H9 (cell line): ENCODE measurements around the gene BCL2L1. TPM values are rescaled to one million over a fixed set of nuclear protein-coding genes. Genes with fewer than 3 reads are reported as not detected.

ENCODE experiments used
- DNase-seq: peaks from one replicate; pipeline ENCODE4 v3.0.0-alpha.2; 2017
- H2AFZ ChIP-seq: one replicate; pipeline ENCODE4 v1.6.1; 2013; ENCODE audit warnings: mild to moderate bottlenecking, low read length, control low read depth, moderate library complexity
- H2AK5ac ChIP-seq: 2 replicates; pipeline ENCODE4 v1.6.1; 2013; ENCODE audit warnings: low read length, control low read depth, mixed read lengths; ENCODE audit not compliant: insufficient read length
- H2BK120ac ChIP-seq: one replicate; pipeline ENCODE4 v1.6.1; 2013; ENCODE audit warnings: low read depth, mild to moderate bottlenecking, low read length, control low read depth, inconsistent platforms; ENCODE audit not compliant: poor library complexity, severe bottlenecking
- H2BK12ac ChIP-seq: 2 replicates; pipeline ENCODE4 v1.6.1; 2013; ENCODE audit warnings: low read length, control low read depth, mixed read lengths, low read depth; ENCODE audit not compliant: insufficient read length
- H2BK15ac ChIP-seq: 2 replicates; pipeline ENCODE4 v1.6.1; 2013; ENCODE audit warnings: low read depth, low read length, control low read depth
- H2BK20ac ChIP-seq: one replicate; pipeline ENCODE4 v1.6.1; 2013; ENCODE audit warnings: low read depth, mild to moderate bottlenecking, low read length, control low read depth, inconsistent platforms; ENCODE audit not compliant: poor library complexity, severe bottlenecking
- H2BK5ac ChIP-seq: 2 replicates; pipeline ENCODE4 v1.6.1; 2013; ENCODE audit warnings: low read length, control low read depth, mixed read lengths; ENCODE audit not compliant: insufficient read length
- H3K14ac ChIP-seq: 2 replicates; pipeline ENCODE4 v1.6.1; 2013; ENCODE audit warnings: low read length, control low read depth; ENCODE audit not compliant: insufficient read depth
- H3K18ac ChIP-seq: 2 replicates; pipeline ENCODE4 v1.6.1; 2013; ENCODE audit warnings: low read depth, mild to moderate bottlenecking, mixed read lengths, low read length, control low read depth; ENCODE audit not compliant: insufficient read length
- H3K23ac ChIP-seq: 2 replicates; pipeline ENCODE4 v1.6.1; 2013; ENCODE audit warnings: low read length, control low read depth, mixed read lengths, low read depth; ENCODE audit not compliant: insufficient read length
- H3K23me2 ChIP-seq: 2 replicates; pipeline ENCODE4 v1.6.1; 2013; ENCODE audit warnings: low read depth, mild to moderate bottlenecking, mixed read lengths, low read length, control low read depth; ENCODE audit not compliant: insufficient read length, poor library complexity, severe bottlenecking
- H3K27ac ChIP-seq: 2 replicates; pipeline ENCODE4 v1.5.1; 2013; ENCODE audit warnings: low read length, control low read depth, mixed read lengths, low read depth; ENCODE audit not compliant: insufficient read length
- H3K27me3 ChIP-seq: 2 replicates; pipeline ENCODE4 v1.6.1; 2013; ENCODE audit warnings: low read length, control low read depth, inconsistent platforms; ENCODE audit not compliant: insufficient read depth
- H3K4ac ChIP-seq: 2 replicates; pipeline ENCODE4 v1.6.1; 2013; ENCODE audit warnings: low read depth, mild to moderate bottlenecking, control low read depth, inconsistent platforms, low read length, moderate library complexity
- H3K4me1 ChIP-seq: 2 replicates; pipeline ENCODE4 v1.6.1; 2013; ENCODE audit warnings: low read length, control low read depth, inconsistent platforms; ENCODE audit not compliant: insufficient read depth
- H3K4me2 ChIP-seq: 2 replicates; pipeline ENCODE4 v1.6.1; 2013; ENCODE audit warnings: low read length, control low read depth, mixed read lengths; ENCODE audit not compliant: insufficient read length, insufficient read depth
- H3K56ac ChIP-seq: 2 replicates; pipeline ENCODE4 v1.6.1; 2013; ENCODE audit warnings: low read depth, mild to moderate bottlenecking, mixed read lengths, low read length, control low read depth; ENCODE audit not compliant: insufficient read length
- H3K79me1 ChIP-seq: 2 replicates; pipeline ENCODE4 v1.6.1; 2013; ENCODE audit warnings: low read depth, mild to moderate bottlenecking, moderate library complexity, low read length, control low read depth, inconsistent platforms; ENCODE audit not compliant: insufficient read depth, poor library complexity, severe bottlenecking
- H3K79me2 ChIP-seq: 2 replicates; pipeline ENCODE4 v1.6.1; 2013; ENCODE audit warnings: low read length, control low read depth, inconsistent platforms; ENCODE audit not compliant: insufficient read depth
- H3K9ac ChIP-seq: 2 replicates; pipeline ENCODE4 v1.6.1; 2013; ENCODE audit warnings: low read length, control low read depth, mixed read lengths; ENCODE audit not compliant: insufficient read length; ENCODE audit errors: extremely low read depth
- H3K9me3 ChIP-seq: one replicate; pipeline ENCODE4 v1.6.1; 2013; ENCODE audit warnings: low read depth, low read length, inconsistent platforms; ENCODE audit not compliant: control insufficient read depth
- H3T11ph ChIP-seq: one replicate; pipeline ENCODE4 v1.6.1; 2013; ENCODE audit warnings: mild to moderate bottlenecking, low read length, control low read depth, inconsistent platforms
- H4K20me1 ChIP-seq: one replicate; pipeline ENCODE4 v1.6.1; 2013; ENCODE audit not compliant: control insufficient read depth, insufficient read length, insufficient read depth
- H4K5ac ChIP-seq: 2 replicates; pipeline ENCODE4 v1.6.1; 2013; ENCODE audit warnings: low read depth, mild to moderate bottlenecking, mixed read lengths, low read length, control low read depth; ENCODE audit not compliant: insufficient read length
- H4K8ac ChIP-seq: replicated peaks from 2 replicates; pipeline ENCODE4 v1.6.1; 2013; ENCODE audit warnings: low read length, control low read depth, mixed read lengths, low read depth; ENCODE audit not compliant: insufficient read length
- H4K91ac ChIP-seq: 2 replicates; pipeline ENCODE4 v1.6.1; 2013; ENCODE audit warnings: low read depth, mild to moderate bottlenecking, moderate library complexity, mixed read lengths, low read length, control low read depth; ENCODE audit not compliant: insufficient read length
- H3K27ac Mint-ChIP-seq, 3 experiments: 2 replicates in 2 of 3; 3 replicates in 1 of 3; pipeline ENCODE4 v1.8.0; 2020 to 2021; ENCODE audit warnings: mixed read lengths in 3 of 3, mild to moderate bottlenecking in 1 of 3, moderate library complexity in 1 of 3
- H3K27me3 Mint-ChIP-seq: 2 replicates; pipeline ENCODE4 v1.8.0; 2021; ENCODE audit warnings: low read depth, mild to moderate bottlenecking, moderate library complexity, mixed read lengths
- H3K36me3 Mint-ChIP-seq, 3 experiments: 2 replicates in 2 of 3; 3 replicates in 1 of 3; pipeline ENCODE4 v1.8.0; 2020 to 2021; ENCODE audit warnings: low read depth in 3 of 3, mixed read lengths in 3 of 3; ENCODE audit not compliant: insufficient read depth in 1 of 3
- H3K4me1 Mint-ChIP-seq, 2 experiments: 2 replicates each; pipeline ENCODE4 v1.8.0; 2020; ENCODE audit warnings: mixed read lengths in 2 of 2
- H3K4me3 Mint-ChIP-seq, 2 experiments: 2 replicates in 1 of 2; 3 replicates in 1 of 2; pipeline ENCODE4 v1.8.0; 2020 to 2021; ENCODE audit warnings: mild to moderate bottlenecking in 2 of 2, mixed read lengths in 2 of 2, moderate library complexity in 1 of 2
- H3K9me3 Mint-ChIP-seq, 2 experiments: 2 replicates in 1 of 2; 3 replicates in 1 of 2; pipeline ENCODE4 v1.8.0; 2020; ENCODE audit warnings: mild to moderate bottlenecking in 2 of 2, mixed read lengths in 2 of 2, moderate library complexity in 1 of 2
- WGBS: extraction: QIAGEN DNeasy Blood & Tissue Kit; methylation state at CpG from one replicate; pipeline ENCODE4 v1.1.7; 2013; ENCODE audit warnings: missing lambda C conversion rate, low lambda C conversion rate, mixed read lengths; ENCODE audit not compliant: insufficient read length; ENCODE audit errors: extremely low coverage; 5-methylcytosine and 5-hydroxymethylcytosine counted together
- total RNA-seq: library from RNA; stranded (reverse); gene quantifications from 2 replicates; pipeline ENCODE4 v1.2.1, GENCODE V29; 2021
- TF ChIP-seq, protein P1 (sequence below): fragments of 200-600 bp; sonication (generic); conservative IDR thresholded peaks from 3 replicates; pipeline ENCODE4 v1.8.0; 2021; ENCODE audit warnings: antibody characterized with exemption, mild to moderate bottlenecking

BCL2L1 gene
- total RNA-seq, 1 experiment from 2014 or later, result 105 TPM

GRCh38 chr20:31706607-31707257, 15.9 kb downstream of the BCL2L1 start:
- Histone ChIP-seq H2BK20ac (no peak overlapping the region), H2BK120ac (no peak overlapping the region), H3T11ph (no peak overlapping the region), H2AFZ (no peak overlapping the region), H3K14ac (no peak overlapping the region), H3K23me2 (no peaks in the 10 kb centered on the region), H3K4ac (no peak overlapping the region), H4K5ac (no peak overlapping the region), H3K9ac (no peak overlapping the region), H3K27ac (no peak overlapping the region), H3K4me2 (no peak overlapping the region), H3K27me3 (no peaks in the 10 kb centered on the region), H4K20me1 (no peaks in the 10 kb centered on the region), H2BK15ac (no peak overlapping the region), H3K79me1 (no peaks in the 10 kb centered on the region), H3K79me2 (peaks cover 2% of the 10 kb centered on the region; the same call in 1 of the 2 replicates), H3K4me1 (no peaks in the 10 kb centered on the region), H2BK12ac (no peak overlapping the region), H4K91ac (no peak overlapping the region), H3K23ac (no peak overlapping the region), H4K8ac (no peak overlapping the region), H2BK5ac (no peak overlapping the region), H3K18ac (no peak overlapping the region), H3K9me3 (no peaks in the 10 kb centered on the region), H2AK5ac (no peak overlapping the region), H3K56ac (no peak overlapping the region)
- no CpG with 5 or more reads among the region's 2 CpGs for WGBS
- DNase-seq, result no peak
- TF ChIP-seq, protein P1, sequence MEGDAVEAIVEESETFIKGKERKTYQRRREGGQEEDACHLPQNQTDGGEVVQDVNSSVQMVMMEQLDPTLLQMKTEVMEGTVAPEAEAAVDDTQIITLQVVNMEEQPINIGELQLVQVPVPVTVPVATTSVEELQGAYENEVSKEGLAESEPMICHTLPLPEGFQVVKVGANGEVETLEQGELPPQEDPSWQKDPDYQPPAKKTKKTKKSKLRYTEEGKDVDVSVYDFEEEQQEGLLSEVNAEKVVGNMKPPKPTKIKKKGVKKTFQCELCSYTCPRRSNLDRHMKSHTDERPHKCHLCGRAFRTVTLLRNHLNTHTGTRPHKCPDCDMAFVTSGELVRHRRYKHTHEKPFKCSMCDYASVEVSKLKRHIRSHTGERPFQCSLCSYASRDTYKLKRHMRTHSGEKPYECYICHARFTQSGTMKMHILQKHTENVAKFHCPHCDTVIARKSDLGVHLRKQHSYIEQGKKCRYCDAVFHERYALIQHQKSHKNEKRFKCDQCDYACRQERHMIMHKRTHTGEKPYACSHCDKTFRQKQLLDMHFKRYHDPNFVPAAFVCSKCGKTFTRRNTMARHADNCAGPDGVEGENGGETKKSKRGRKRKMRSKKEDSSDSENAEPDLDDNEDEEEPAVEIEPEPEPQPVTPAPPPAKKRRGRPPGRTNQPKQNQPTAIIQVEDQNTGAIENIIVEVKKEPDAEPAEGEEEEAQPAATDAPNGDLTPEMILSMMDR, result no peak
- H3K36me3 Mint-ChIP-seq, result peaks cover 0 to 51% (median 19%) of the 10 kb centered on the region in 3 experiments; a peak in 6 of 7 replicates
- H3K4me3 Mint-ChIP-seq, result no peak overlapping the region
- no peaks in the 10 kb centered on the region for H3K9me3 Mint-ChIP-seq
- H3K27me3 Mint-ChIP-seq, result no peaks in the 10 kb centered on the region
- H3K4me1 Mint-ChIP-seq, result peaks cover 39 to 44% of the 10 kb centered on the region in 2 experiments
- H3K27ac Mint-ChIP-seq, result no peak overlapping the region
